ENCODE results near the gene WIPF2.
"Not testable (repeated sequence)": the region's sequence is repeated elsewhere in the genome, so short reads cannot be mapped to it uniquely, and the experiment has no call there.

Gene WIPF2

DNA sequence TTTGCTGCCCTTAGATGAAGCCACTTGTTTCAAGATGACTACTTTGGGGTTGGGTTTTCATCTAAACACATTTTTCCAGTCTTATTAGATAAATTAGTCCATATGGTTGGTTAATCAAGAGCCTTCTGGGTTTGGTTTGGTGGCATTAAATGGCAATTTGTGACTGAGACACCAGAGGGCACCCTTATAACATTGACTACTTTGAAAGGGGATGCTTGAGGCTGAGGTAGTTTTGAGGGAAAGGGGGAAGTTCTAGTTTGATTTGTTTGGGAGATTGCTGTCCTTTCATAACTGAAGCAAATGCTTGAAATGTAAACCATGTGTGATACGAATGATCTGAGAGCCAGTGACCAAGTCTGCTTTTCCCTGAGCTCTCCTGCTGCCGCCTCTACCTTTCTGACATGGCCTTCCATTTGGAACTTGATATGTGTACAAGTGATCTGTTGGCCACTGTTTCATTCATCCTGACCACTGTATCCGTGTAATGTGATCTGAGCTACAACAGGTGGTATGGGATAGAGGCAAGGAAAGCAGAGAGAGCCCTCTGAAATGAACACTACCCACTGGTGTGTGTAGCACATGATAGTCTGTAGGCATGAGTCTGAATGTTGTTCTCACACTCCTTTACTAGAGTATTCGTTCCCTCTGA is 84.0 kb downstream of the WIPF2 start:
- DNase-seq = peak; percentile 35

GRCh38 chr17:40303708-40304551 is 84.8 kb downstream of the WIPF2 start:
- peak; percentile 51 for DNase-seq

DNA sequence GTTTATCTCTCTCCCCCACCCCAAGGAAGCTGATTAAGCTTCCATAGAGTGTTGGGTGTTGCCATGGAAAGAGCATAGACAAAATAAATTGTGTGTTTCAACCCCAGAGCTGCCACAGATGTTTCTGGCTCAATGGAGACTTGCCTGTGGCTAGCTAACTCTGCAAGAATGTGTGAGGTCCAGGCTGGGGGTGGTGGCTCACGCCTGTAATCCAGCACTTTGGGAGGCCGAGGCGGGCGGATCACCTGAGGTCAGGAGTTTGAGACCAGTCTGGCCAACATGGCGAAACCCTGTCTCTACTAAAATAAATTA is 85.4 kb downstream of the WIPF2 start:
- DNase-seq = not testable (repeated sequence)

DNA sequence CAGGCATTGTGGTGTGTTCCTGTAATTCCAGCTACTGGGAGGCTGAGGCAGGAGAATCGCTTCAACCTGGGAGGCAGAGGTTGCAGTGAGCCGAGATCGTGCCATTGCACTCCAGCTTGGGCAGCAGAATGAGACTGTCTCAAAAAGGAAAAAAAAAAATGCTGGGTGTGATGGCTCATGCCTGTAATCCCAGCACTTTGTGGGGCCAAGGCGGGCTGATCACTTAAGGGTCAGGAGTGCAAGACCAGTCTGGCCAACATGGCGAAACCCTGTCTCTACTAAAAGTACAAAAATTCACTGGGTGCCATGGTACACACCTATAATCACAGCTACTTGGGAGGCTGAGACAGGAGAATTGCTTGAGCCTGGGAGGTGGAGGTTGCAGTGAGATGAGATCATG is 85.8 kb downstream of the WIPF2 start:
- not testable (repeated sequence) for DNase-seq

GRCh38 chr17:40306395-40306794 is 87.3 kb downstream of the WIPF2 start:
- DNase-seq = no peak

DNA sequence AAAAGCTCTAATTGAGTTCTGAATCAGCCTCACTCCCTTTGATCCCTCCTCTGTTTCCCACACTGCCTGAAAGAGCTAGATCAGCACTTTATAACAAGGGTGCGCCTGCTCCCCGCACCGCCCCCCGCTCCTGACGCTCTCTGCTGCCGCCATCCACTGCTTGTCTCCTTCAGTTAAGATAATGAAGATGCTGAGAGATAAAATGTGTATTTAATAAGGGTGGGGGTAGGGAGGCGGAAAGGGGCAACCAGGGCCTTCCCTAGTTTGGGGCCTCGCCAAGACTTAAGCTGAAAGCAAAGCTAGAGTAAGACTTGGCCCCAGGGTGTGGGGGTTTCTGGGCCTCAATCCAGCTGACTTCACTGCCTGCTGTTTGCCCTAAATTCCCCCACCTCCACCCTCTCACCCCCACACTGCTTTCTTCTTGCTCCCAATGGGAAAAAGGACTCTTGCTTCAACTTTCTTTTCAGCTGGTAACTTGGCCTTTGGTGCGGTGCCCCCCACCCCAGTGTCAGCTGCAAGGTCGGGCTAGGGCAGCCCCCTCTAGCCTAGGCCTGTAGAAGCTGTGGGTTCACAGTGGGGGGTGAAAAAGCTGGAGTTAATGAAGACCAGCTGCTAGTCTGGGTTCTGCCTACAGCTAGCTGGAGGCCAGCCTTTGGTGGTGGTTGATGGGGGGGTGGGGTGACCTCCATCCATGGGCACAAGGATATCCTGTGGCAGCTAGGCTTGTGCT is 88.1 kb downstream of the WIPF2 start:
- peak; percentile 81 for DNase-seq

DNA sequence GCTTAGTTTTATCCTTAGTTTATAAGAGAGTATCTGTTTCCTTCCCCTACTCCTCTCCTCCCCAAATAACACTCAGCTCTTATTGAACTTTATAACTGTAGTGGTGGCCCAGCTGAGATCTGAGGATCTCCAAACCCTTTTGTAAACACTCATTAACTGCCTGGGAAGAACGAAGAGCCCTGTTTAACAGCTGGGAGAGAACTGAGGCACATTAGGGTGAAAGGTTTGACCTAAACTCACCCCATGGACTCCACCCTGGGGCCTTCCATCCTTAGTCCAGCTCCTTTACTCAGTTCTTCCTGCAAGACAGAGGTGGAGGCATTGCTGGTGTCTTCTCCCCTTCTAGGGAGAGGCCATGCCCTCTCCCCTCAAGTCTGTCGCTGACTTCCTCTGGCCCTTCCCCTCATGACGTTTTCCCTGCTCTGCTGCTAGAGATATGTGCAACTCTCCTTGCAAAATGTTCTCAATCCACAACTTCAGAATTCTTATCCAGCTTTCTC is 88.7 kb downstream of the WIPF2 start:
- no peak for DNase-seq

DNA sequence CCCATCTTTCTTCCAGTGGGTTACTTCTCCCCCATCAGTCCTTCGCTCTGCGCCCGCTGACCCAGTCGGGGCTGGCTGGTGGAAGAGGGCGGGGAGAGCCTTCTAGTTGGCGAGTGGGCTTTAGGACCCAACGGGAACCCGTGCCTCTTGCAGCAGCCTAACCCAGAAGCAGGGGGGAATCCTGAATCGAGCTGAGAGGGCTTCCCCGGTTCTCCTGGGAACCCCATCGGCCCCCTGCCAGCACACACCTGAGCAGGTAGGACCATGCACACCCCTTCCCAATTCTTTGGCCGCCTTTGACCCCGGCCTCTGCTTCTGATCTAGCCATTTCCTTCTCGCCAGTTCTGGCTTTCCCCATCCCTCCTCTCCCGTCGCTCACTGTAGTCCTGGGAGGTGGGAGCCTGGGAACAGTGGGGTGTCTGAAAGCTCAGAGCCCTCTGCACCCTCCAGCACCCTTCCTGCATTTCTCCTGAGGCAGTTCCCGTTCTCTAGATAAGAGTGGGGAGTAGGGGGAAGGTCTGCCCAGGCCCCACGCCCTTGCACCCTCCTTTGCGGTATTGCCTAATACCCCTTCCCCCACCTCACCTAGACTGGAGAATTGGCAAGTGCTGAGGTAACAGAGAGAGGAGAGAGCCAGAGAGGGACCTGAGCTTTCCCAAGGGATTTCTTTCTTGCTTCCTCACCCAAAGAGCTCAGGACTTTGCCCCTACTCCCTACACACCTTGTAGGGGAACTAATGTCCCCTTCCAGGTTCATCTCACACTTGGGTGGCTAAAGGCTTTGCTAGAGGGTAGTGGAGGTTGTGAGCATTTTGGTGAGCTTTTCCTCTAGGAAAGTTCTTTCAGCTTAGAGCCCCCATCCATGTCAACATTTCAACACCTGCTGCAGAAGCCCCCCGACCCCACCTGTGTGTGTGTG is 90.2 kb downstream of the WIPF2 start, which contains the start of gene RARA:
Gene RARA (plus strand): TSS at position 150 of the 918 bp plus-strand sequence. CDS start 22,039 bp downstream, outside the sequence.
- DNase-seq = no peak

GRCh38 chr17:40309949-40310510 is 90.9 kb downstream of the WIPF2 start:
- DNase-seq = no peak

DNA sequence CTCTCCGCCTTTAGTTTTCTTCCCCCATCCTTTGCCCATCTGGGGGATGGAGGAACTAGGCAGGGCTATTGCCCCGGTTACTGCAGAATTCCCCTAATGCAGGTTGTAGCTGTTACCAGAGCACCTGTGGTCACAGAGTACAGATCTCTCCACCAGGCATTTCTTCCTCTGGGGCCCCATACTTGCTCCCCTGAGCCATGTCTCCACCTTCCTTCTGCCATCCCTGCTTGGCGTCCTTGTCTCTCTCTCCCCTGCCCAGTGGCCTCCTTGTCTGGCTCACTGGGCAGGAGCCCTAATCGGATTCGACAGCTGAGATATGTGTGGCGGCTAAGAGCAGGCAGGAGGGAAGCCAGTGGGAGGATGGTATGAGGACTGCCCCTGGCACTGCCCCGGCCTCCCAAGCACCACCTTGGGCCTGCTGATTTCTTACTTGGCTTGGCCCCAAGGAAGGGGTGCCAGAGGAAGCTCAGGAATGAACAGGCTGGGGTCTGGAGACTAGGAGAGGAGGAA is 91.8 kb downstream of the WIPF2 start:
- no peak for DNase-seq

DNA sequence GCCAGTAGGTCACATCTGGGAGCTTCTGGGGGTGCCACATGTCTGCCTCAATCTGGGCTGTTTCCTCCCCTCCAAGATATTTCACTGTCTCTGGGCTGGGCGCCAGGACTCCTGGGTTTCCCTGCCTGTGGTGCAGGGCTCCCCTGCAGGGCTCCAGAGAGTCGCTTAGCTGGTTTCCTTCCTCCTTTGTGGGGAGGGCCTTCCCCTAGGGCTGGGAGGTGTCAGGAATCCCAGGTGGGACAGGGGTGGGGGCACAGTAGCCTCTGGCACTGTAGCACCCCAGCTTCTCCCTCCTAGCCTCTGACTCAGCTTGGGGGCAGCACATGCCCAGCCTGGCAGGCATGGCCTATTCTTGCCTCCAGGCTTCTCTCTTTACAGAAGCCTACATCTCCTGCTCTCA is 92.5 kb downstream of the WIPF2 start:
- DNase-seq = peak; percentile 85

DNA sequence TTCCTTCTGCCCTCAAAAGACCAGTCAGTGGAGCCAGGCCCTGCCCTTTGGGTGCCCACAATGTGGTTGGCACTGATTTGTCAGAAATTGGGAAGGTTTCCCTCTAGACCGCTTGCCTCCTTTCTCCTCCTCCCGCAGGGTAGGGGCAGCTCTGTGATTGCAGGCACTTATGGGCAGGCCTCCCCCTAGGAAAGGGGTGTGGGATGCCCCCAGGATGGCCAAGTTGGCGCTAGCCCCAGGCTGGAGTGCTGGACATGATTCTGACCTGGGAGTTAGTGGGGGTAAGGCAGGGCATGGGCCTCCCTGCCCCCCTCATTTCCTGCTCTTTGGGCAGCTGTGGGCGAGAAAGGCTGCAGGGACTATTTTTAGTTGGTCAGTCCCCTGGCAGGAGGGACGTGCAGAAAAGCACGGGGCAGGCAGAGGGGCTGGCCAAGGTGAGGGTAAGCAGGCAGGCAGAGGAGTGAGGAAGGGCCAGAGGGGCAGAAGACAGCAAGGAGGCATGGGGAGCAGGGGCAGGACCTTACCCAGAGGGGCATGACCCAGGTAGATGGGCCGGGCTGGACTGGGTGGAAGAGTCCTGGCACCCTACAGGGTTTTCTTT is 93.1 kb downstream of the WIPF2 start:
- no peak for DNase-seq

DNA sequence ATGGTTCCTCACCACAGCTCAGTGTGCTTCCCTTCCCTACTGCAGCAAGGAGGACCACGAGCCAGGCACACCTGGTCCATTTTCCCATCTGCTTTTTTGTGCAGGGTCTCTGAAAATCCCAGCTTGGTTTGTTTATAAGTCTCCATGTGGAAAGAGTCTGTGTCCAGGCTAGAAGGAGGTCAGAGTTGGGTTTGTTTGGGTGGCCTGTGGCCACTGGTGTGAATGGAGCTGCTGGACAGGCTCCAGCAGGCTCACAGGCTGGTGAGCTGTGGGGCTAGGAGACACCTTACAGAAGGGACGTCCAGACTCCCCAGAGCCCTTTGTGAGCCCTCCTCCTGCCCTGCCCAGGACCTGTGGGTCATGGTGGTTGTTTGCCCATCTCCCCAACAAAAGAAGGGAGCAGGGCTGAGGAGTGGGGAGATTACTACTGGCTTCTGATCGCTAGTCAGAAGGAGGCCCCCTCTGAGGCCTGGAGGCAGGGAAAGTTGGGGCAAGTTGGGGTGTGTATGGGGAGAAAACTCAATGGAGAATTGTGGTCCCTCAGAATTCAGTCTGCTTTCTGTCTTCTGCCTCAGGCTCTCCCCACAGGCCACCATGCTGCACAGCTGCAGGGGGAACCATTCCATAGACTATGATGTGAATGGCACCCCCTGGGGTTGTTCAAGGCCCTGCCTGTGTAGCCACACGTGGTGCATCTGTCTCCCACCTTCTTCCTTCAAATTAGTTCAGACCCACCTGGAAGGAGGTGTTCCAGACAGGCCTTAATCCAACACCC is 94.0 kb downstream of the WIPF2 start:
- DNase-seq = no peak

DNA sequence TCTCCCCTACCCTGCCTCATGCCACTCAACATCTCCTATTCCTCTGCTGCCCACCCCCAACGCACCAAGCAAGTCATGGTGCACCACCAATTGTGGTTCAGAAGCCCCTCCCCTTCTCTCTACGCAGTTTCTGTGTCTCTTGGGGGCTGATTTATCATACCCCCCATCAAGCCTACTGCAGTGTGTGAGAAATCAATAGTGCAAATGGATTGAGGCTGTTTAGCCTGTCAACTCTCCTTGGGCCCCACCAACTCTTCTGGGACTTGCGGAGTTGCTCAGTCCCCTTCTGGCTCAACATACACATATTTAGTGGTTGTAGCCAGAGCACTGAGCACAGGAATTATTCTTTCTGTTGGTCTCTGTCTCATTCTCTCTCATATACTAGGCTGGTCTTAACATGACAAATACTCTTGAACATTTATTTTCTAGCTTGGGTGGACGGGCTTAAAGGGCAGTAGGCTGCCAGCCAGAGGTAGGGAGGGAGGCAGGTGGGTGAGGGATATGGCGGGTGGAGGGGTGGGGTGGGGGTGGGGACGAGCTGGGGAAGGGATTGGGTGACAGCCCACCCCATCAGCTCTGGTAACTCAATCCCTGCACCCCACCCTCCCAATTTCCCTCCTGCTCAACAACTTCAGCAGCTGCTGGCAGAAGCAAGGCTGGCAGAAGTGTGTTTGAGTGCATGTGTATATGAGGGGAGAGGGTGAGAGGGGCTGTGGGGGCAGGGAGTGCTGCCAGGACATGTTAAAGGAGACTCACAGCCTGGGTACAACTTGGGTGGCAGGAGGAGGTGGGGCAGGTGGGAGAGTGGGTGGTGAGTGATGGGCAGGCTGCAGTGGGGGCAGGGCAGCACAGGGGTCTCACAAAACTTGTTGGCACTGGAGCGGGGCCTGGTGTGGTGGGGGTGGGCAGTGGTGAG is 94.8 kb downstream of the WIPF2 start:
- DNase-seq = no peak

DNA sequence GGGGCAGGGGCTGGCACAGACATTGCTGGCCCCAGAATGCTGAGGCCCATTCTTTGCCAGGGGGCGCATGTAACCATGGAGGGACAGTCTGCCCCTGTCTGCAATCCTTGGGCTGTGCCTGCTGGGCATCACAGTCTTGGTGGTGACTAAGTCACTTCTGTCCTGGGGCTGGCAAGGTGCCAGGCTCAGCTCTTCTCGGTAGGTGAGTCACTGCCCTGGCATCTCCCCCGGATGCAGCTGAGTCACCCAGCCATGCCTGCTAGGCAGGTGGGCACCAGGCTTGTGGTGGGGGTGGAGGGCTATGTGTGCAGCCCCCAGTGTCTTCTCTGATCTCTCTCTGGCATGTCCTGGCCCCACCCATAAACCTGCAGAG is 95.5 kb downstream of the WIPF2 start:
- peak; percentile 95 for DNase-seq

- no peak for DNase-seq
These were observed 96.1 kb downstream of the WIPF2 start for GRCh38 chr17:40315206-40315605.

GRCh38 chr17:40315678-40316570 is 96.8 kb downstream of the WIPF2 start:
- no peak for DNase-seq

- no peak for DNase-seq
These were observed 97.7 kb downstream of the WIPF2 start for GRCh38 chr17:40316571-40317344.
